Testis (tissue), 2 donors: ENCODE results near the gene RAB3C.

Experiments used
- CTCF ChIP-seq, 3 experiments: fragments of 450-650 bp in 2 of 3; fragments of 200-600 bp in 1 of 3; sonication (generic) in 1 of 3; IDR thresholded peaks; one replicate each; pipeline ENCODE4 v1.5.1; 2016 to 2019; ENCODE audit warnings: antibody characterized with exemption in 3 of 3, mild to moderate bottlenecking in 2 of 3, moderate library complexity in 1 of 3
- POLR2A ChIP-seq: fragments of 450-650 bp; IDR thresholded peaks from one replicate; pipeline ENCODE4 v1.6.1; 2017; ENCODE audit warnings: antibody characterized with exemption, mild to moderate bottlenecking, moderate library complexity

- TF ChIP-seq CTCF (IDR thresholded peaks at IDR 0.05), result no peak
- TF ChIP-seq POLR2A, result no peak
Observed at GRCh38 chr5:58615972-58616371, 33.1 kb downstream of the RAB3C start.
